IPS-15b (cell line): ENCODE measurements around the gene MADD.

Source experiments
- H3K27me3 ChIP-seq: one replicate; pipeline ENCODE4 v1.6.1; 2013; ENCODE audit warnings: low read length; ENCODE audit not compliant: control insufficient read depth, insufficient read depth
- H3K36me3 ChIP-seq: one replicate; pipeline ENCODE4 v1.6.1; 2013; ENCODE audit warnings: low read length; ENCODE audit not compliant: control insufficient read depth, insufficient read depth
- H3K4me1 ChIP-seq: one replicate; pipeline ENCODE4 v1.6.1; 2013; ENCODE audit warnings: mild to moderate bottlenecking, low read length; ENCODE audit not compliant: control insufficient read depth, insufficient read depth
- H3K4me3 ChIP-seq: one replicate; pipeline ENCODE4 v1.5.1; 2013; ENCODE audit warnings: low read depth, low read length
- H3K9ac ChIP-seq: one replicate; pipeline ENCODE4 v1.6.1; 2013; ENCODE audit warnings: low read depth, mild to moderate bottlenecking, low read length
- H3K9me3 ChIP-seq: one replicate; pipeline ENCODE4 v1.6.1; 2013; ENCODE audit warnings: mild to moderate bottlenecking, low read length; ENCODE audit not compliant: control insufficient read depth, insufficient read depth

The MADD gene

GRCh38 chr11:47269829-47270305, at the start of gene MADD:
Gene MADD, plus strand, starts transcription at chr11:47270133.
- no peaks in the 10 kb centered on the region for H3K9me3 ChIP-seq
- H3K9ac ChIP-seq = peak within 1 kb of the TSS; percentile 83
- H3K4me1 ChIP-seq = peaks cover 18% of the 10 kb centered on the region
- H3K36me3 ChIP-seq = peaks cover 5% of the 10 kb centered on the region
- no peaks in the 10 kb centered on the region for H3K27me3 ChIP-seq
- peak within 1 kb of the TSS; percentile 89 for H3K4me3 ChIP-seq

DNA sequence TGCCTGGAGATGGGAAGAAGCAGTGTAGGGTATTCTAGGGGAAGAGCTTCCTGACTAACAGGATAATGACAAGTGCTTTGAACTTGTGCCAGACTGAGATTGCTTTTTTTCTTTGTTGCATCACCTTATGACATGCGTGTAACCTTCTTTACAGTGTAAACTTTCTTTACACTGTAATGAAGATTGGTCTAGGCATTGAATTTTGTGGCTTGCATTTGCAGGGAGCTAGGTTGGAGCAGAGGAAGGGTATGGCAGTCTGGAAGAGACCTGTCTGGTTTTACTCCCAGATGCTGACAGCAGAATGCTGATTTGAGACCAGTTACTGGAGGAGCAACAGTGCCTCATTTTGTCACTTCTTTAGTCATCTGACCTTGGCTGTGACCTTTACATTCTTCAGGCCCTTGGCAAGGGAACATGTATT, 49.5 kb upstream of the MADD start:
- Histone ChIP-seq H3K4me1 (no peaks in the 10 kb centered on the region), H3K27me3 (no peaks in the 10 kb centered on the region), H3K9ac (no peak overlapping the region), H3K36me3 (peaks cover 8% of the 10 kb centered on the region), H3K9me3 (no peaks in the 10 kb centered on the region), H3K4me3 (no peak overlapping the region)

DNA sequence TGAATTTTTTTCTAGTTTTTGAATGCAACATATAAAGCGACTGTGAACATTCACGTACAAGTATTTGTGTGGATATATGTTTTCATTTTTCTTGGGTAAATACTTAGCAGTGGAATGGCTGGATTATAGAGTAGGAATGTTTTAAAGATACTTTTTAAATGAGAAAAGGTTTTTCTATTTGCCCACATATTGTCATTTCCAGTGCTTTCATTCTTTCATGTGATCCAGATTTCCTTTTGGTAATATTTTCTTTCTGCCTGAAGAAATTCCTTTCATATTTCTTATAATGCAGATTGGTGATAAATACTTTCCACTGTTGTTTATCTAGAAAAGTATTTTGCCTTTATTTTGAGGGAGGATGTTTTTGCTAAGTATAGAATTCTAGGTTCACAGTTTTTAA, 47.2 kb upstream of the MADD start:
- no peaks in the 10 kb centered on the region for H3K9me3 ChIP-seq
- no peaks in the 10 kb centered on the region for H3K27me3 ChIP-seq
- H3K4me1 ChIP-seq = no peaks in the 10 kb centered on the region
- no peak overlapping the region for H3K4me3 ChIP-seq
- H3K9ac ChIP-seq = no peak overlapping the region
- peaks cover 5% of the 10 kb centered on the region for H3K36me3 ChIP-seq

- Histone ChIP-seq H3K9me3 (no peaks in the 10 kb centered on the region), H3K4me1 (no peaks in the 10 kb centered on the region), H3K36me3 (peaks cover 8% of the 10 kb centered on the region), H3K4me3 (no peak overlapping the region), H3K27me3 (no peaks in the 10 kb centered on the region), H3K9ac (no peak overlapping the region)
Observed at GRCh38 chr11:47225552-47226400, 44.2 kb upstream of the MADD start.

DNA sequence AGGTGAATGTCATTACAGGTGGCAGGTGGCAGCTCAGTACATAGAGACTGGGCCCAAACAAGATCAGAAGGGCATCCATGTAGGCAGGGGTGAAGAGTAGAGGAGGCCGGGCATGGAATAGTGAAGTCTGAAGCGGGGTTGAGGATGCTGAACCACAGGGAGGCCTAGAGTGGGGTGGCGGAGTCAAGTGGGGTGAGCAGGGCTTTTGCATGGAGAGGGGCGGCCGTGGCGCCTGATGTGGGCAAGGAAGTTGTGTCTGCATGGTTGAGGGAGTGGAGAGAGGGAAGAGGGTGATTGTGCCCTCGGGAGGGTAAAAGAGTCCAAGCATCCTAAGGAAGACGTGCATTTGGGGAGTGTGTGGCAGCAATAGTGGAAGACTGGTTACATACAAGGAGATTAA, 40.8 kb upstream of the MADD start:
- Histone ChIP-seq H3K27me3 (no peaks in the 10 kb centered on the region), H3K36me3 (peaks cover 5% of the 10 kb centered on the region)

DNA sequence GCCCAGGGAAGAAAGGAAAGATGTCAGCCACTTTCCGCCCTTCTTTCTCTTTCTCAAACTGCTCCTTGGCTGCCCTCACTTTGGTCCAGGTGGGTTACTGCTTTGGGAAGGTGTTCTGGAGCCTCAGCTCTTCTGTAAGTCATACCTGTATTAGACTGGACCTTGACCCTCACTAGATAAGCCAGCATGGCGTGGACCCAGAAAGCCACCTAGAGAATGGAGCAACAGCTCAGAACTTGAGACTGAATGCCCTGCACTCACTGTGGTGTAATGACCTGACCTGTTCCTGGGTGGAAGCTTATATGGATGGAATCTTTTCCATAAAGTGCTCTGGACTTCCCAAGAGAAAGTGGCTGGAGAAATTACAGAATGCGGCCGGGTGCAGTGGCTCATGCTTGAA, 36.9 kb upstream of the MADD start:
- Histone ChIP-seq H3K4me1 (no peaks in the 10 kb centered on the region), H3K27me3 (no peaks in the 10 kb centered on the region), H3K36me3 (peaks cover 25% of the 10 kb centered on the region), H3K4me3 (no peak overlapping the region), H3K9ac (no peak overlapping the region), H3K9me3 (no peaks in the 10 kb centered on the region)

More for the DNA sequence above, 40.8 kb upstream of the MADD start:
- Histone ChIP-seq H3K4me1 (no peaks in the 10 kb centered on the region), H3K9ac (no peak overlapping the region), H3K9me3 (no peaks in the 10 kb centered on the region), H3K4me3 (no peak overlapping the region)

- no peaks in the 10 kb centered on the region for H3K4me1 ChIP-seq
- peaks cover 31% of the 10 kb centered on the region for H3K36me3 ChIP-seq
- H3K4me3 ChIP-seq = no peak overlapping the region
- no peaks in the 10 kb centered on the region for H3K9me3 ChIP-seq
- H3K27me3 ChIP-seq = no peaks in the 10 kb centered on the region
- no peak overlapping the region for H3K9ac ChIP-seq
Observed at GRCh38 chr11:47233989-47234668, 35.8 kb upstream of the MADD start.

GRCh38 chr11:47234669-47235100, 35.2 kb upstream of the MADD start:
- Histone ChIP-seq H3K9ac (no peak overlapping the region), H3K36me3 (peaks cover 35% of the 10 kb centered on the region), H3K27me3 (no peaks in the 10 kb centered on the region), H3K9me3 (no peaks in the 10 kb centered on the region), H3K4me3 (no peak overlapping the region), H3K4me1 (no peaks in the 10 kb centered on the region)

DNA sequence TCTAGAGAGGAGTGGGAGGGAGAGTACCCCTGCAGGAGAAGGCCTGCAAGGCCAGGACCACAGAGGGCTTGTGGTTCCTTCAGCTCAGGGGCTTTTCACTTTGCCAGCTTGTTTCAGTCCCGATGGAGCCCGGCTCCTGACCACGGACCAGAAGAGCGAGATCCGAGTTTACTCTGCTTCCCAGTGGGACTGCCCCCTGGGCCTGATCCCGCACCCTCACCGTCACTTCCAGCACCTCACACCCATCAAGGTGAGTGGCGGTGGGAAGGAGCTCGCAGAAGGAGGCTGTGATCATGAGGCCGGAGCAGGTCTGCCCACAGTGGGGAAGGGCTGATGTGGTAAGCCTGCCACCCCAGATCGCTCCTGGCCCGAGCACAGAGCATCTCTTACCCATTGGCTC, 34.8 kb upstream of the MADD start:
- no peak overlapping the region for H3K4me3 ChIP-seq
- peaks cover 40% of the 10 kb centered on the region for H3K36me3 ChIP-seq
- no peak overlapping the region for H3K9ac ChIP-seq
- no peaks in the 10 kb centered on the region for H3K9me3 ChIP-seq
- no peaks in the 10 kb centered on the region for H3K27me3 ChIP-seq
- H3K4me1 ChIP-seq = no peaks in the 10 kb centered on the region

DNA sequence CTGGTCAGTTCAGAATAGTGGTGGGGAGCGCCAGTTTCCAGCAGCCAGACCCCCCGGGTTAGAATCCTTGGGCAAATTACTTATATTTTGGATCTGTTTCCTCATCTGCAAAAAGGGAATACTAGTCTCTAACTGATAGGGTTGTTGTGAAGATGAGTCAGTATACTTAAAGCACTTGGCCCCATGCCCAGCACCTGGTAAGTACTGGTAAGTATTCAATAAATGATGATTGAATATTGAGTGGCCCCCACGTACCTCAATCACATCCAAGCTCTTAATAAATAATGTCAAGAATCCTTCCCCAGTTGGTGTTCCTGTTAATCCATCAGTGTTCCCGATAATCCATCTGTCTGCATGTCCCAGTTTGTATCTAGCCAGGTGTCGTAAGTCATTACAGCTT, 33.5 kb upstream of the MADD start:
- peaks cover 43% of the 10 kb centered on the region for H3K36me3 ChIP-seq
- no peaks in the 10 kb centered on the region for H3K4me1 ChIP-seq
- no peak overlapping the region for H3K4me3 ChIP-seq
- H3K9ac ChIP-seq = no peak overlapping the region
- no peaks in the 10 kb centered on the region for H3K9me3 ChIP-seq
- H3K27me3 ChIP-seq = no peaks in the 10 kb centered on the region

GRCh38 chr11:47239852-47240251, 30.1 kb upstream of the MADD start:
- Histone ChIP-seq H3K4me1 (no peaks in the 10 kb centered on the region), H3K9me3 (no peaks in the 10 kb centered on the region), H3K9ac (no peak overlapping the region), H3K36me3 (peaks cover 58% of the 10 kb centered on the region), H3K27me3 (no peaks in the 10 kb centered on the region), H3K4me3 (no peak overlapping the region)

GRCh38 chr11:47241841-47242301, 28.1 kb upstream of the MADD start:
- H3K36me3 ChIP-seq = peaks cover 55% of the 10 kb centered on the region
- no peak overlapping the region for H3K4me3 ChIP-seq
- H3K4me1 ChIP-seq = no peaks in the 10 kb centered on the region
- H3K27me3 ChIP-seq = no peaks in the 10 kb centered on the region
- no peak overlapping the region for H3K9ac ChIP-seq
- H3K9me3 ChIP-seq = no peaks in the 10 kb centered on the region
